OCI-M1 (cell line): Measurements from ENCODE around the gene CERS6.
A peak's percentile ranks its signal among the peaks of the same experiment; 100 is the strongest.

Experiments used
- DNase-seq: peaks from one replicate; lab custom pipeline; 2025; lab: John Stamatoyannopoulos, UW

CERS6 gene

DNA sequence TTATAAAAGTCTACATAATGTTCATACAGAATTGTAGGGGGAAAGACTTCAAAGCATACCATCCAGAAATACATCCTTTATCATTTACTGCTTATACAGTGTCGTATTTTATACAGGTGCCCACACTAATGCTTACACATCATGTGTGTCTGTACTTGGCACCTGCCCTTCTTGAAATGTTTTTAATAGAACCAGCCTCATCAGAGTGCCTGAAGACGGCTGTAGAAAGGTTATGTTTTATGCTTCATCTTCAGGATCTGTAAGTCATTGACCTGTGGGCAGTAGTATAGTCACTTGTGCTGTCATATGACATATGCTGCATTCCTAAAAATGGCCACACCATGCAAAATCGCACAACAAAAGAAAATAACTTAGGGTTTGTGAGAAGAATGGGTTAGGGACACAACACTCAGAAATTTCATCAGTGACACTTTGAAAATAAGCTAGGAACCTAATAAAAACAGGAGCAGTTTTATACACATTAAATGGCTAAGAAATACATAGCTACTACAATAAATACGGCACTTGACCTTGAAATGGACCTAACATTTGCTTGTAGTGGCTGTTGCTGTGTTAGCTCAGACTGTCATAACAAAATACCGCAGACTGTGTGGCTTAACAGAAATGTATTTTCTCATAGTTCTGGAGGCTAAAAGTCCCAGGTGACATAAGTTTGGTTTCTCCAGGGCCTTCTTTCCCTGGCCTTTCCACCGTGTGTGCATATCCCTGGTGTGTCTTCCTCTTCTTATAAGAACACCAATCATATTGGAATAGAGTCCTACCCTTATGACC, 112.6 kb downstream of the CERS6 start:
- DNase-seq, result no peak

DNA sequence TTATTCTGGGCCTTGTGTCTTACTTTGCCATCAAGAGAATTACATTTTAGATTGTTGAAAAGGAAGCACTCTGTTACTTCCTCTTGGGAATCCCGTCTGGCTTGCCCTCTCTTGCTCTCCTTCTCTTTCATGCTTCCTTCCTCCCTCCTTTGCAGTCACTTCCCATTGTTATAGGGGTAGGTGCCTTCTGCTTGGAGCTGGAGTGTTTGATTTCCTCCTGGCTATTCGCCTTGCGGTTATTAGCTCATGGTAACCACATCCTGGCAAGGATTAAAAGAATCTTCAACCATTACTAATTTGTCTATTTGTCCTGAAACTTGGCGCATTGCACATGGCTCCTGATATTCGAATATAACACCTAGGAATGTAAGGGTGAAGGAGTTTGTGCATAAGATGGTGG, 115.0 kb downstream of the CERS6 start:
- DNase-seq, result no peak

- DNase-seq, result peak; percentile 31
Observed at GRCh38 chr2:168573128-168573903, 117.2 kb downstream of the CERS6 start.

DNA sequence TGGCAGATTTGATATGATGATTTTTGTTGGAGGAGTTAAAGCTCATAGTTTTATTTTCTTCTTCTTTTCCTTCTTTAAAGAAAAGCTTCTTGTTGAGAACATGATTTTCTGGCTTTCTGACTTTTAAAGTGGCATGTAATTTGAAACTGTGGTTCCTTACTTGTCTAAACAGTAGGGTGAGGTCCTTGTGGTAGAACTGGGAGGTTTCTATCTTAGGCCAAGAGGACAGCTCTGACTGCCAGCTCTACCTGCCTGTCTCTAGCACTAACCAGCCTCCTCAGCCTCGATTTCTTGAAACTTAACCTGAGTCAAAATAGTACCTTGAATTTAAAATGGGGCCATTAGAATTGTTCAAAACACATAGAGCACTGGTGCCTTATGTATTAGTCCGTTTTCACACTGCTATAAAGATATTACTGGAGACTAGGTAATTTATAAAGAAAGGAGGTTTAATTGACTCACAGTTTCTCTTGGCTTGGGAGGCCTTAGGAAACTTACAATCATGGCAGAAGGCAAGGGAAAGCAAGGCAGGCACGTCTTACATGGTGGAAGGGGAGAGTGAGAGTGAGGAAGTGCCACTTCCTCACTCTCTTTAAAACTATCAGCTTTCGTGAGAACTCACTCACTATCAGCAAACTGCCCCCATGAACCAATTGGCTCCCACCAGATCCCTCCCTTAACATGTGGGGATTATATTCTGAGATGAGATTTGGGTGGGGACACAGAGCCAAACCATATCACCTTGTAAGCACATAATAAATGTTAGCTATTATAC, 119.0 kb downstream of the CERS6 start:
- peak; percentile 32 for DNase-seq

- peak; percentile 29 for DNase-seq
Observed at GRCh38 chr2:168577885-168578284, 121.8 kb downstream of the CERS6 start.

- DNase-seq, result peak; percentile 84
Observed at GRCh38 chr2:168583064-168583709, 127.1 kb downstream of the CERS6 start.

GRCh38 chr2:168583710-168584521, 127.8 kb downstream of the CERS6 start:
- DNase-seq, result peak; percentile 62

- DNase-seq, result peak; percentile 12
Observed at GRCh38 chr2:168584911-168585310, 128.8 kb downstream of the CERS6 start.

GRCh38 chr2:168585700-168586099, 129.6 kb downstream of the CERS6 start:
- DNase-seq, result peak; percentile 28

- DNase-seq, result no peak
Observed at GRCh38 chr2:168587307-168587706, 131.2 kb downstream of the CERS6 start.

DNA sequence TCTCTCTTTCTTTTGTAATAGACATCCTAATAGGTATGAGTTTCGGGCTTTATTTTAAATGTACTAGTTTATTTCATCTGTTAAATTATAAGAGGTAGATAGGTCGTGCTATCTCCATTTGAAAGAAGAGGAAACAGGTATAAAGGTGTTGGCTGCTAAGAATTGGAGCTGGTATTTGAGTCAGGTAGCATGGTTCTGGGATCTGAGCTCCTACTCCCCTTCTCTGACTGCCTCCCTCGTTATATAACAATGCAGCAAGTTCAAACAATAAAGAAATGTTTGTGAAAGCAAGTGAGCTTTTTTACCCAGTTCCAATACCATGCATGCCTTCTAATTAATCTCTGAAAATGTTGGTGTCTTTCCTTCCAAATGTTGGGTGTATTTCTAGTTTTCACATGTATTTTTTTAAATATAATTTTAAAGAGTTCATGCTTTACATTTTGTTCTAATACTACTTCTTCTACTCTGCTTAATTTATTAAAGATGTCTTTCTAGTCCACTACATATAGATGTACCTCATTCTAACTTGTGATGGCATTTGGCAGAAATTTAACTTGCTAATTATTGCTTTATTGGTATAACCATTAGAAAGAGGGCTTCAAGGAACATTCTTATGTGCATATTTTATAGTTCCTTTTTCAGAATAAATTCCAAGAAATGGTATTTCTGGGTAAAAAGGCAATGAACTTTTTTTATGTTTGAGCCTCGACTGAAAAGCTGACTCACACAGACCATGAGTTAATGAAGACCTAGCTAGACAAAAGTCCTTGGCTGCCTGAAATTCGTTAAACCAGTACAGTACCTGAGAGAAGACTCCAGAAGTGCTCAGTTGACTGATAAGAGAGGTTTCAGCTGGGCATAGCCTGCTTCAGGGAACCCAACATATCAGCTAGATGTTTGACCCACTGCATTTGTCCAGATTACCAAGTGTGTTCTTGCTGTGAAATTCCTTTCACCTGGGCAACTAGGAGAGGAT, 133.5 kb downstream of the CERS6 start:
- DNase-seq, result peak; percentile 90

- no peak for DNase-seq
Observed at GRCh38 chr2:168592181-168592831, 136.2 kb downstream of the CERS6 start.

DNA sequence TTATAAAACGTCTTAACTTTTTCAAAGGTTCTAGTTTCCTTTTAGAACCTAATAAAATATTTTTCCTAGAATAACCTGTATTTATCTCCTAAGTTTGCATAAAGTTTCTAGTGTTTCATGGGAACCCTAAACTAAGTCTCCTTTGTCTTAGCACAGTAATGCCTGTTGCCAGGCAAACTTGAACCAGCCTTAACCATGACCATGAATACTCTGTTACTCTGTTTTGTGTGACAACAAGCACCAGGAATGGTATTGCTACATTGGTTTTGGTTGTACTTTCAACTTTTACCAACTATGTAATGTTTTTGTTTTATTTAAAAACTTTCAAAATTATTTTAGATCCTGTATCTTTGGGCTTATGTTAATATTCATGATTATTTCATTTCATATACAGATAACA, 137.6 kb downstream of the CERS6 start:
- no peak for DNase-seq

DNA sequence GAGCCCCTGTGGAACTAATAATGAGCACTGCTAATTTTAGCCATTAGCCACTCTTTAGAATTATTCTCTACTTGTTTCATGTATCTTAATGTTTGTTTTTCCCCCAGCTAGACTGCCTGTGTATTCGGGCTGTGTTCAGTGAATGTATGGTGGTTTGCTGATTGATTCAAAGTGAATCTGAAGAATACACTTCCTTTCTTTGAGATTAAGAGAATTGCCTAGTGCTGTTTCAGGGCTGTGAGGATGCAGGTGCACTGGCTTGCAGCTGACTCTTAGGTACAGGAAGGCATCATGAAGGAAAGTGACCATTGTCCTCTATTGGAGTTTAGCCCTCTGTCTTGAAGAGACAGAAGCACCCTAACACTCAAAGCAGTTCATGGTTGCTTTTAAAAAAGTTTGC, 138.7 kb downstream of the CERS6 start:
- DNase-seq, result no peak

- no peak for DNase-seq
Observed at GRCh38 chr2:168596881-168597655, 141.0 kb downstream of the CERS6 start.

GRCh38 chr2:168599738-168600137, 143.7 kb downstream of the CERS6 start:
- DNase-seq, result no peak

GRCh38 chr2:168600949-168601348, 144.9 kb downstream of the CERS6 start:
- no peak for DNase-seq

GRCh38 chr2:168601741-168602140, 145.7 kb downstream of the CERS6 start:
- no peak for DNase-seq

- DNase-seq, result no peak
Observed at GRCh38 chr2:168602379-168602778, 146.3 kb downstream of the CERS6 start.
